Measurements from ENCODE around the gene CLTC.

Gene CLTC

GRCh38 chr17:59684967-59685366 lies 65.3 kb downstream of the CLTC start:
- no peak for DNase-seq (ENCODE audit: low read depth)

GRCh38 chr17:59688008-59688407 lies 68.3 kb downstream of the CLTC start:
- no peak for DNase-seq (ENCODE audit: low read depth)

GRCh38 chr17:59688496-59688895 lies 68.8 kb downstream of the CLTC start:
- DNase-seq (ENCODE audit: low read depth) = no peak

- no peak for DNase-seq (ENCODE audit: low read depth)
Observed at GRCh38 chr17:59693582-59693981, 73.9 kb downstream of the CLTC start.

GRCh38 chr17:59694344-59694743 lies 74.6 kb downstream of the CLTC start:
- no peak for DNase-seq (ENCODE audit: low read depth)

GRCh38 chr17:59695945-59696681 lies 76.4 kb downstream of the CLTC start:
- no peak for DNase-seq (ENCODE audit: low read depth)

GRCh38 chr17:59696682-59697277 lies 77.1 kb downstream of the CLTC start:
- no peak for DNase-seq (ENCODE audit: low read depth)

- DNase-seq (ENCODE audit: low read depth) = no peak
Observed at GRCh38 chr17:59698143-59698542, 78.4 kb downstream of the CLTC start.

- no peak for DNase-seq (ENCODE audit: low read depth)
Observed at GRCh38 chr17:59699218-59699617, 79.5 kb downstream of the CLTC start.

GRCh38 chr17:59699786-59700185 lies 80.1 kb downstream of the CLTC start:
- no peak for DNase-seq (ENCODE audit: low read depth)

GRCh38 chr17:59702304-59702703 lies 82.6 kb downstream of the CLTC start:
- no peak for DNase-seq (ENCODE audit: low read depth)

- DNase-seq (ENCODE audit: low read depth) = peak; percentile 100
Observed at GRCh38 chr17:59707149-59707970, 87.7 kb downstream of the CLTC start, which contains the start of the genes PTRH2 and VMP1. Gene PTRH2 (minus strand): TSS chr17:59707430. CDS start chr17:59697978, 9,452 bp downstream. Gene VMP1 (plus strand): TSS chr17:59707654. CDS start chr17:59731447, 23,793 bp downstream.

GRCh38 chr17:59707971-59708430 lies 88.3 kb downstream of the CLTC start:
- no peak for DNase-seq (ENCODE audit: low read depth)

- DNase-seq (ENCODE audit: low read depth) = no peak
Observed at GRCh38 chr17:59711936-59712335, 92.2 kb downstream of the CLTC start.

GRCh38 chr17:59712862-59713261 lies 93.2 kb downstream of the CLTC start:
- DNase-seq (ENCODE audit: low read depth) = no peak

GRCh38 chr17:59714255-59714654 lies 94.6 kb downstream of the CLTC start:
- DNase-seq (ENCODE audit: low read depth) = no peak

- DNase-seq (ENCODE audit: low read depth) = no peak
Observed at GRCh38 chr17:59716427-59716826, 96.7 kb downstream of the CLTC start.

GRCh38 chr17:59719526-59719925 lies 99.8 kb downstream of the CLTC start:
- no peak for DNase-seq (ENCODE audit: low read depth)

- no peak for DNase-seq (ENCODE audit: low read depth)
Observed at GRCh38 chr17:59722623-59723022, 102.9 kb downstream of the CLTC start.

- no peak for DNase-seq (ENCODE audit: low read depth)
Observed at GRCh38 chr17:59723041-59723440, 103.3 kb downstream of the CLTC start.

- DNase-seq (ENCODE audit: low read depth) = no peak
Observed at GRCh38 chr17:59723607-59724006, 103.9 kb downstream of the CLTC start.

- DNase-seq (ENCODE audit: low read depth) = no peak
Observed at GRCh38 chr17:59725691-59726090, 106.0 kb downstream of the CLTC start.
